HG03432 (cell line): ENCODE measurements around the gene CNTNAP4.
A peak's percentile ranks its signal among the peaks of the same experiment; 100 is the strongest.

Experiments
- ATAC-seq: cut with Tn5 transposase; IDR thresholded peaks from one replicate; pipeline ENCODE4 v1.9.1; 2021; ENCODE audit warnings: mild to moderate bottlenecking, moderate library complexity; ENCODE audit not compliant: unreplicated experiment

CNTNAP4 gene

GRCh38 chr16:76484020-76484419 is 206.8 kb downstream of the CNTNAP4 start:
- ATAC-seq, result no peak

GRCh38 chr16:76486740-76487139 is 209.5 kb downstream of the CNTNAP4 start:
- no peak for ATAC-seq

- no peak for ATAC-seq
Observed at GRCh38 chr16:76487411-76488064, 210.3 kb downstream of the CNTNAP4 start.

- no peak for ATAC-seq
Observed at GRCh38 chr16:76488065-76488417, 210.8 kb downstream of the CNTNAP4 start.

- no peak for ATAC-seq
Observed at GRCh38 chr16:76490036-76490639, 212.9 kb downstream of the CNTNAP4 start.

GRCh38 chr16:76500006-76500405 is 222.8 kb downstream of the CNTNAP4 start:
- ATAC-seq, result no peak

GRCh38 chr16:76502063-76502462 is 224.9 kb downstream of the CNTNAP4 start:
- no peak for ATAC-seq

GRCh38 chr16:76502555-76502954 is 225.4 kb downstream of the CNTNAP4 start:
- ATAC-seq, result no peak

GRCh38 chr16:76503091-76503490 is 225.9 kb downstream of the CNTNAP4 start:
- no peak for ATAC-seq

- peak; percentile 78 for ATAC-seq
Observed at GRCh38 chr16:76511203-76511602, 234.0 kb downstream of the CNTNAP4 start.

- ATAC-seq, result no peak
Observed at GRCh38 chr16:76518781-76519180, 241.6 kb downstream of the CNTNAP4 start.

- no peak for ATAC-seq
Observed at GRCh38 chr16:76524356-76524755, 247.2 kb downstream of the CNTNAP4 start.

- no peak for ATAC-seq
Observed at GRCh38 chr16:76524769-76525168, 247.6 kb downstream of the CNTNAP4 start.

GRCh38 chr16:76527244-76527643 is 250.0 kb downstream of the CNTNAP4 start:
- ATAC-seq, result no peak

- ATAC-seq, result no peak
Observed at GRCh38 chr16:76529120-76529519, 251.9 kb downstream of the CNTNAP4 start.

- ATAC-seq, result no peak
Observed at GRCh38 chr16:76531236-76531635, 254.0 kb downstream of the CNTNAP4 start.

GRCh38 chr16:76532188-76532973 is 255.2 kb downstream of the CNTNAP4 start:
- no peak for ATAC-seq

GRCh38 chr16:76539609-76540008 is 262.4 kb downstream of the CNTNAP4 start:
- no peak for ATAC-seq

GRCh38 chr16:76541070-76541469 is 263.9 kb downstream of the CNTNAP4 start:
- no peak for ATAC-seq

- ATAC-seq, result no peak
Observed at GRCh38 chr16:76565542-76565941, 288.3 kb downstream of the CNTNAP4 start.

GRCh38 chr16:76571755-76572154 is 294.6 kb downstream of the CNTNAP4 start:
- ATAC-seq, result no peak

- ATAC-seq, result no peak
Observed at GRCh38 chr16:76573281-76573680, 296.1 kb downstream of the CNTNAP4 start.
